Lower leg skin (tissue), 3 donors: ENCODE measurements around the gene SETD3.

ENCODE experiments used
- POLR2A ChIP-seq, 2 donors: fragments of 450-650 bp; IDR thresholded peaks; one replicate each; pipeline ENCODE4 v1.6.1; 2016 to 2017; ENCODE audit warnings: antibody characterized with exemption in 2 of 2, mild to moderate bottlenecking in 1 of 2, moderate library complexity in 1 of 2
- TF ChIP-seq, protein P1 (sequence below), 3 donors: fragments of 450-650 bp; IDR thresholded peaks; one replicate each; pipeline ENCODE4 v1.5.1; 2016; ENCODE audit warnings: antibody characterized with exemption in 3 of 3, mild to moderate bottlenecking in 3 of 3, moderate library complexity in 2 of 3

DNA sequence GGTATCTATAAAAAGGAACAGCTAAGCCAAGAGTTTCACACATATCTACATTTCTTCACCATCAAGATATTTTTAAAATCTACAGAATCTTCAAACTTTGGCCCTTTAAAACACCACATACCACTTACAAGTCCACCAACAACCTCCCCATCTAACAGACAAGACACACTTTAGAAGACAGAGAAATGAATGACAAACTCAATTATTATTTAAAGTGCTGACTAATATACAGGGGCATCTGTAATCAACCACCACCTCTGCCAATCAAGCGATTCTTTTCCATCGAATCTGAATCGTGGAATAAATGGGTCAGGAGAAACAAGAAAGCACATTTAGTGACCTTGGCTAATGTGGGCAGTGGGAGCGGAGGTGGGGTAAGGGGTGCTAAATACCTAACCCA is 7.7 kb downstream of the SETD3 start:
- TF ChIP-seq, protein P1, sequence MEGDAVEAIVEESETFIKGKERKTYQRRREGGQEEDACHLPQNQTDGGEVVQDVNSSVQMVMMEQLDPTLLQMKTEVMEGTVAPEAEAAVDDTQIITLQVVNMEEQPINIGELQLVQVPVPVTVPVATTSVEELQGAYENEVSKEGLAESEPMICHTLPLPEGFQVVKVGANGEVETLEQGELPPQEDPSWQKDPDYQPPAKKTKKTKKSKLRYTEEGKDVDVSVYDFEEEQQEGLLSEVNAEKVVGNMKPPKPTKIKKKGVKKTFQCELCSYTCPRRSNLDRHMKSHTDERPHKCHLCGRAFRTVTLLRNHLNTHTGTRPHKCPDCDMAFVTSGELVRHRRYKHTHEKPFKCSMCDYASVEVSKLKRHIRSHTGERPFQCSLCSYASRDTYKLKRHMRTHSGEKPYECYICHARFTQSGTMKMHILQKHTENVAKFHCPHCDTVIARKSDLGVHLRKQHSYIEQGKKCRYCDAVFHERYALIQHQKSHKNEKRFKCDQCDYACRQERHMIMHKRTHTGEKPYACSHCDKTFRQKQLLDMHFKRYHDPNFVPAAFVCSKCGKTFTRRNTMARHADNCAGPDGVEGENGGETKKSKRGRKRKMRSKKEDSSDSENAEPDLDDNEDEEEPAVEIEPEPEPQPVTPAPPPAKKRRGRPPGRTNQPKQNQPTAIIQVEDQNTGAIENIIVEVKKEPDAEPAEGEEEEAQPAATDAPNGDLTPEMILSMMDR (IDR thresholded peaks at IDR 0.05), result no peak
- TF ChIP-seq POLR2A (IDR thresholded peaks at IDR 0.05), result no peak
